IMR-90 (cell line): ENCODE data around the gene SCRN2.

Experiments used
- BHLHE40 ChIP-seq: fragments of 150-350 bp; IDR thresholded peaks from 2 replicates; pipeline ENCODE4 v1.6.1; 2016; ENCODE audit warnings: mild to moderate bottlenecking, low read depth, low read length
- CHD1 ChIP-seq: IDR thresholded peaks from 2 replicates; pipeline ENCODE4 v1.6.1; 2012; ENCODE audit warnings: low read depth, low read length, improper control_type of control experiment
- CTCF ChIP-seq: conservative IDR thresholded peaks from 2 replicates; pipeline ENCODE4 v1.5.1; 2012; ENCODE audit warnings: mild to moderate bottlenecking, low read depth, low read length, improper control_type of control experiment
- MXI1 ChIP-seq: IDR thresholded peaks from 2 replicates; pipeline ENCODE4 v1.6.1; 2012; ENCODE audit warnings: low read depth, mild to moderate bottlenecking, low read length, moderate library complexity, borderline replicate concordance
- NFE2L2 ChIP-seq: fragments of 150-350 bp; IDR thresholded peaks from 2 replicates; pipeline ENCODE4 v1.6.1; 2016; ENCODE audit warnings: low read depth, mild to moderate bottlenecking, low read length
- POLR2A ChIP-seq: IDR thresholded peaks from 2 replicates; pipeline ENCODE4 v1.6.1; 2012; ENCODE audit warnings: mild to moderate bottlenecking, low read depth, low read length
- RAD21 ChIP-seq: IDR thresholded peaks from 2 replicates; pipeline ENCODE4 v1.6.1; 2012; ENCODE audit warnings: low read length, improper control_type of control experiment
- RCOR1 ChIP-seq: IDR thresholded peaks from 2 replicates; pipeline ENCODE4 v1.6.1; 2012; ENCODE audit warnings: mild to moderate bottlenecking, low read length, improper control_type of control experiment; ENCODE audit not compliant: insufficient replicate concordance
- RFX5 ChIP-seq: IDR thresholded peaks from 2 replicates; pipeline ENCODE4 v1.8.0; 2012; ENCODE audit warnings: low read depth, mild to moderate bottlenecking, low read length, moderate library complexity
- SMC3 ChIP-seq: fragments of 150-350 bp; IDR thresholded peaks from 2 replicates; pipeline ENCODE4 v1.6.1; 2016; ENCODE audit warnings: low read depth, mild to moderate bottlenecking, antibody characterized with exemption, low read length, moderate library complexity
- USF2 ChIP-seq: fragments of 150-350 bp; IDR thresholded peaks from 2 replicates; pipeline ENCODE4 v1.6.1; 2017; ENCODE audit warnings: mild to moderate bottlenecking, antibody characterized with exemption, low read length, low read depth

- no peak for TF ChIP-seq BHLHE40
- TF ChIP-seq CTCF = no peak
- TF ChIP-seq POLR2A = no peak
- no peak for TF ChIP-seq USF2
- TF ChIP-seq SMC3 = no peak
- TF ChIP-seq RFX5 = no peak
- no peak for TF ChIP-seq NFE2L2
- TF ChIP-seq RAD21 = no peak
- TF ChIP-seq MXI1 = no peak
- TF ChIP-seq CHD1 = no peak
- TF ChIP-seq RCOR1 = no peak
Observed at GRCh38 chr17:47848198-47848513, 7.1 kb upstream of the SCRN2 start.
